K562 (cell line): Measurements from ENCODE around the gene GGNBP2. TPM values are rescaled to one million over a fixed set of nuclear protein-coding genes. Genes with fewer than 3 reads are reported as not detected.

Experiments
- ARID4B ChIP-seq: sonication (generic); formaldehyde crosslinking; IDR thresholded peaks from 2 replicates; pipeline ENCODE4 v1.8.0; 2022; ENCODE audit warnings: mild to moderate bottlenecking, missing genetic modification reagents
- ERF ChIP-seq: fragments of 450-650 bp; formaldehyde crosslinking; IDR thresholded peaks from 2 replicates; pipeline ENCODE4 v1.4.0; 2020; ENCODE audit warnings: mild to moderate bottlenecking, mixed read lengths
- HCFC1 ChIP-seq: IDR thresholded peaks from 2 replicates; pipeline ENCODE4 v1.6.1; 2012; ENCODE audit warnings: low read depth, low read length, improper control_type of control experiment
- HDGF ChIP-seq: fragments of 450-650 bp; IDR thresholded peaks from 2 replicates; pipeline ENCODE4 v1.6.1; 2016
- KDM2B ChIP-seq: fragments of 250-450 bp; sonication (Bioruptor Pico); IDR thresholded peaks from 2 replicates; pipeline ENCODE4 v1.8.0; 2021; ENCODE audit warnings: mild to moderate bottlenecking, moderate library complexity
- MBD2 ChIP-seq: sonication (generic); IDR thresholded peaks from 2 replicates; pipeline ENCODE4 v1.6.1; 2016; ENCODE audit warnings: low read depth, borderline replicate concordance
- POLR2A ChIP-seq: fragments of 450-650 bp; conservative IDR thresholded peaks from 2 replicates; pipeline ENCODE4 v1.6.1; 2016
- TEAD1 ChIP-seq, 2 experiments: fragments of 450-650 bp in 1 of 2; sonication (generic) in 1 of 2; formaldehyde crosslinking; IDR thresholded peaks; 2 replicates each; pipeline versions ENCODE4 v1.4.0 to v1.8.0; 2020 to 2022; ENCODE audit warnings: mild to moderate bottlenecking in 2 of 2, missing genetic modification reagents in 1 of 2
- polyA plus RNA-seq, 8 experiments: library from polyadenylated mRNA; depleted of rRNA in 4 of 8; stranded (reverse) in 5 of 8; unstranded in 3 of 8; fragments of >200 nt; fragmentation: Nextera tagmentation in 2 of 8; fragmentation: Illumina TruSeq in 1 of 8; extraction: Ambion mirVana in 2 of 8; extraction: Trizol in 1 of 8; gene quantifications; 2 replicates each; pipeline versions ENCODE4 v1.2.1 to v1.2.3, GENCODE V29; 2011 to 2014; ENCODE audit warnings: inconsistent platforms in 1 of 8, missing spikeins in 1 of 8
- total RNA-seq, 7 experiments: library from RNA; depleted of rRNA in 6 of 7; stranded (reverse); fragments of >200 nt in 6 of 7; fragmentation: Illumina TruSeq in 2 of 7; extraction: Trizol in 2 of 7; gene quantifications; 2 replicates each; pipeline versions ENCODE4 v1.2.1 to v1.2.3, GENCODE V29; 2011 to 2021; ENCODE audit warnings: low replicate concordance in 1 of 7

GGNBP2 gene
- total and polyA plus RNA-seq, 9 of the 15 experiments (the other 6 are each of a cell fraction or from before 2014, with no cell fraction given) = 35.7 to 96.6 (median 64.1) TPM

GRCh38 chr17:36591434-36592315, 47.0 kb downstream of the GGNBP2 start, which contains the start of gene DHRS11 (continued):
- TF ChIP-seq ERF (CRISPR knock-in tag) = no peak
- 0 out of 2 replicates have a peak, but pooled peaks have one; percentile 13 for TF ChIP-seq KDM2B (CRISPR knock-in tag)
- no peak for TF ChIP-seq HDGF
- TF ChIP-seq ARID4B (CRISPR knock-in tag) = 0 out of 2 replicates have a peak, but pooled peaks have one; percentile 13
- TF ChIP-seq MBD2 = peak; percentile 28; the same call in 1 of the 2 replicates
- no peak for TF ChIP-seq TEAD1 (CRISPR knock-in tag; IDR thresholded peaks at IDR 0.05)
- TF ChIP-seq POLR2A = peak; percentile 72
- 0 out of 2 replicates have a peak, but pooled peaks have one; percentile 20 for TF ChIP-seq HCFC1
